Measurements from ENCODE around the gene MOB3A. TPM values are rescaled to one million over a fixed set of nuclear protein-coding genes. Genes with fewer than 3 reads are reported as not detected.

Gene MOB3A
- total RNA-seq, 2 experiments from 2014 or later = 96.4 to 97.3 TPM

DNA sequence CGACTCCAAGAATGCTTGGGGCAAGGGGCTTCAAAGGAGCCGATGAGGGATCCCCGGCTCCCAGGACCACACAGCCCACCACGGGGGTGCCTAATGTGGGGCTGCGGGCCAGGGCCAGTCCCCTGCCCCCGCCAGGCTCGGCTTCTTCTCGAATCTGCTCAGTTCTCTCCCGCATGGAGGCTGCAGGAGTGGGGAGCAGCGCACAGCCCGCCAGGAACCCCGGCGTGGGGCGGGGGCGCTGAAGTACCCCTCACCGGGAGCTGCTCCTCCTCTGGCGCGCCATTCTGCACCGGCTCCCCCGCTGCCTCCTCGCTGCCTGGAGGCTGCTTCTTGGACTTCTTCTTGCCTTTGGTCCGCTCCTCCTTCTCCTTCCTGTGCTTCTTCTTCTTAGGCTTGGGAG is 15.3 kb upstream of the MOB3A start:
- intact Hi-C loops (cut with DNase I, micrococcal nuclease) = no loop called here
- no peak for DNase-seq
- POLR2A ChIA-PET = no interaction called here
- no peak for ATAC-seq (ENCODE audit: poor library complexity)
- Mint-ChIP-seq H3K27ac (no peak overlapping the region), H3K36me3 (ENCODE audit: low read depth) (peaks cover 67% of the 10 kb centered on the region), H3K4me1 (ENCODE audit: low read depth) (no peaks in the 10 kb centered on the region), H3K9me3 (no peaks in the 10 kb centered on the region), H3K27me3 (no peaks in the 10 kb centered on the region), H3K4me3 (no peak overlapping the region)
- peaks cover 11% of the 10 kb centered on the region for H3K4me1 ChIP-seq (ENCODE audit: insufficient read depth, low read length)
- H3K9me3 ChIP-seq (ENCODE audit: control insufficient read depth in 1 of 2, insufficient read depth in 1 of 2, low read length in 2 of 2) = no peaks in the 10 kb centered on the region
- H3K27ac ChIP-seq (ENCODE audit: low read depth in 1 of 2, low read length in 2 of 2) = no peak overlapping the region
- TF ChIP-seq, protein P1, sequence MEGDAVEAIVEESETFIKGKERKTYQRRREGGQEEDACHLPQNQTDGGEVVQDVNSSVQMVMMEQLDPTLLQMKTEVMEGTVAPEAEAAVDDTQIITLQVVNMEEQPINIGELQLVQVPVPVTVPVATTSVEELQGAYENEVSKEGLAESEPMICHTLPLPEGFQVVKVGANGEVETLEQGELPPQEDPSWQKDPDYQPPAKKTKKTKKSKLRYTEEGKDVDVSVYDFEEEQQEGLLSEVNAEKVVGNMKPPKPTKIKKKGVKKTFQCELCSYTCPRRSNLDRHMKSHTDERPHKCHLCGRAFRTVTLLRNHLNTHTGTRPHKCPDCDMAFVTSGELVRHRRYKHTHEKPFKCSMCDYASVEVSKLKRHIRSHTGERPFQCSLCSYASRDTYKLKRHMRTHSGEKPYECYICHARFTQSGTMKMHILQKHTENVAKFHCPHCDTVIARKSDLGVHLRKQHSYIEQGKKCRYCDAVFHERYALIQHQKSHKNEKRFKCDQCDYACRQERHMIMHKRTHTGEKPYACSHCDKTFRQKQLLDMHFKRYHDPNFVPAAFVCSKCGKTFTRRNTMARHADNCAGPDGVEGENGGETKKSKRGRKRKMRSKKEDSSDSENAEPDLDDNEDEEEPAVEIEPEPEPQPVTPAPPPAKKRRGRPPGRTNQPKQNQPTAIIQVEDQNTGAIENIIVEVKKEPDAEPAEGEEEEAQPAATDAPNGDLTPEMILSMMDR (IDR thresholded peaks at IDR 0.05) = no peak
- peaks cover 92% of the 10 kb centered on the region for H3K36me3 ChIP-seq (ENCODE audit: insufficient read depth, low read length)
- no peak overlapping the region for H3K4me3 ChIP-seq (ENCODE audit: low read length)
- CTCF ChIA-PET = no interaction called here
- no peaks in the 10 kb centered on the region for H3K27me3 ChIP-seq (ENCODE audit: control insufficient read depth in 1 of 2, insufficient read depth in 2 of 2, low read length in 2 of 2)

DNA sequence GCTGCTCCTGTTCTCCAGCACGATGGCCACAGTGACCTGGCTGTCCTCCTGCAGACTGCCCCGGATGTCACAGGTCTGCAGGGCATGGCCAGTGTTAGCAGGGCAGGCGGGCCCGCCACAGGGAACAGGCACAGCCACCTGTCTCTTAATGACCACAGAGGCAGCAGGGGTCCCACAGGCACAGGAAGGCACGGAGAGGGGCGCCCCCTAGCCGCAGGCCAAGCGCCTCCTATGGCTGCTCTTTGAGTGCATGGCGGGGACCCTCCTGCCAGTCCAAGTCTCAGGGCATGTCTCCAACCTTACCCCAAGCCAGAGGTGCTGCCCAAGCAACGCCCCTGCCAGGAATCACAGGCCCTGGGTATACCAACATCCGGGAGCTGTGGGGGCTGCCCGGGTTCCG is 14.7 kb upstream of the MOB3A start:
- Mint-ChIP-seq H3K36me3 (ENCODE audit: low read depth) (peaks cover 68% of the 10 kb centered on the region), H3K4me1 (ENCODE audit: low read depth) (no peaks in the 10 kb centered on the region), H3K4me3 (no peak overlapping the region), H3K27ac (no peak overlapping the region), H3K9me3 (no peaks in the 10 kb centered on the region), H3K27me3 (no peaks in the 10 kb centered on the region)
- POLR2A ChIA-PET = no interaction called here
- peaks cover 0 to 4% of the 10 kb centered on the region in 2 experiments for H3K9me3 ChIP-seq (ENCODE audit: control insufficient read depth in 1 of 2, insufficient read depth in 1 of 2, low read length in 2 of 2)
- H3K27ac ChIP-seq (ENCODE audit: low read depth in 1 of 2, low read length in 2 of 2) = no peak overlapping the region
- no peak for ATAC-seq (ENCODE audit: poor library complexity)
- TF ChIP-seq, protein P1 (IDR thresholded peaks at IDR 0.05) = no peak
- intact Hi-C loops (cut with DNase I, micrococcal nuclease) = no loop called here
- H3K27me3 ChIP-seq (ENCODE audit: control insufficient read depth in 1 of 2, insufficient read depth in 2 of 2, low read length in 2 of 2) = no peaks in the 10 kb centered on the region
- CTCF ChIA-PET = no interaction called here
- DNase-seq = peak in 1 of 14 experiments; percentile 22
- peaks cover 11% of the 10 kb centered on the region for H3K4me1 ChIP-seq (ENCODE audit: insufficient read depth, low read length)
- H3K4me3 ChIP-seq (ENCODE audit: low read length) = no peak overlapping the region
- H3K36me3 ChIP-seq (ENCODE audit: insufficient read depth, low read length) = peaks cover 92% of the 10 kb centered on the region

DNA sequence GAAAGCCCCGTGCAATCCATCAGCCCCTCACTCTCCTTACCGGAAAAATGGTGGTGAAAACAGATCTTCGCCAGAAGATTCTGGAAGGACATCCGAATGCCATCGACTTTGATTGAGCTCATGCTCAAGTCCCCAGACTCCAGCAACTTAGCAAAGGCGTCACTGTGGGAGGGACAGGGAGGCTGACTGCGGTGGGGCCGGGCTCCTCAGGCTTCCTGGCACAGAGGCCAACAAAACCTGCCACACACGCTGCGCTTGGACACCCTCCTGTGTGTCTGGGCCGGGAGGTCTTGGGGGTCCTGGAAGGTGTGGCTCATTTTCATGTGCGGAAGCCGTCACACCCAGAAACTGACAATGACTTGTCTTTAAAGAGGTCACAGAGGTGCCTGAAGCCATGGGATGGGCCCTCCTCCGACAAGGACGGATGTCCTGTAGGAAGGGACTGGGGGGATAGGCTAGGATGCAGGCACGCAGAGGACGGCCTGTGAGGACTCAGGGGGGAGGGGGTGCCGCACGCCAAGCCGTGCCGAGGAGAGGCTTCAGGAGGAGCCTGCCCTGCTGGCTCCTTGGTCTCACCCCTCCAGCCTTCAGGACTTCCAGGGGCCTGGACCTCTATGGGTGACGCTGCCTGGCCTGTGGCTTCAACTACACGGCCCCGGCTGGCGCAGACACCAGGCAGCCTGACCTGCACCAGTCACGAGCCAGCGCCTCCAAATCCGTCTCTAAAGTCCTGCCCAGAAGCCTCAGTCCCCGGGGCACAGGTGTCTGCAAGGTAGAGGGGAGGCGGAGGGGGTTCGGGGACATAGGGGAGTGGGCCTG is 13.1 kb upstream of the MOB3A start:
- Histone ChIP-seq H3K4me3 (ENCODE audit: low read length) (no peak overlapping the region), H3K9me3 (ENCODE audit: control insufficient read depth in 1 of 2, insufficient read depth in 1 of 2, low read length in 2 of 2) (peaks cover 4 to 18% of the 10 kb centered on the region in 2 experiments), H3K27ac (ENCODE audit: low read depth in 1 of 2, low read length in 2 of 2) (no peak overlapping the region), H3K4me1 (ENCODE audit: insufficient read depth, low read length) (peaks cover 11% of the 10 kb centered on the region), H3K27me3 (ENCODE audit: control insufficient read depth in 1 of 2, insufficient read depth in 2 of 2, low read length in 2 of 2) (no peaks in the 10 kb centered on the region), H3K36me3 (ENCODE audit: insufficient read depth, low read length) (peaks cover 91% of the 10 kb centered on the region)
- Mint-ChIP-seq H3K9me3 (no peaks in the 10 kb centered on the region), H3K27me3 (no peaks in the 10 kb centered on the region), H3K36me3 (ENCODE audit: low read depth) (peaks cover 68% of the 10 kb centered on the region), H3K4me3 (no peak overlapping the region), H3K4me1 (ENCODE audit: low read depth) (no peaks in the 10 kb centered on the region), H3K27ac (no peak overlapping the region)
- ChIA-PET CTCF (no interaction called here), POLR2A (no interaction called here)
- TF ChIP-seq, protein P1 (IDR thresholded peaks at IDR 0.05) = no peak
- ATAC-seq (ENCODE audit: poor library complexity) (no peak), DNase-seq (no peak)
- intact Hi-C loops (cut with DNase I, micrococcal nuclease) = no loop called here
